HCT116 (cell line): ENCODE results near the gene OPTN. TPM values are rescaled to one million over a fixed set of nuclear protein-coding genes. Genes with fewer than 3 reads are reported as not detected.

Source experiments
- ATAC-seq: fragments of 200-7000 bp; cut with Tn5 transposase; 2 replicates; pipeline ENCODE4 v1.9.1; 2020; ENCODE audit warnings: mild to moderate bottlenecking, moderate library complexity
- BruUV-seq: library from RNA; stranded (reverse); fragments of 400-500 nt; replicated peaks from 2 replicates; lab custom pipeline; 2021; lab: Mats Ljungman, UMichigan
- CTCF ChIA-PET: fragments of 300-600 bp; sonication (Branson Sonifier 250); formaldehyde crosslinking; loops from one replicate; lab custom pipeline; 2021; ENCODE audit warnings: antibody characterized with exemption; lab: Charles Lee
- POLR2A ChIA-PET: fragments of 300-600, 350-600 bp; sonication (Branson Sonifier 250); formaldehyde crosslinking; loops from one replicate; lab custom pipeline; 2021; ENCODE audit warnings: antibody characterized with exemption; lab: Charles Lee
- RAD21 ChIA-PET, 2 experiments: fragments of 300-600 bp; sonication (Branson Sonifier 250); formaldehyde crosslinking; loops; one replicate each; lab custom pipeline; 2023; ENCODE audit warnings: low total read pairs in 2 of 2; ENCODE audit not compliant: uncharacterized antibody in 2 of 2, unreplicated experiment in 2 of 2, low non-redundant PET in 1 of 2; lab: Charles Lee
- DNase-seq: peaks from one replicate; pipeline ENCODE4 v3.0.0-alpha.2; 2010; ENCODE audit warnings: low read depth, low spot score
- H2AFZ ChIP-seq: fragments of 200-600 bp; shearing (Covaris generic), sonication (generic); 2 replicates; pipeline ENCODE4 v1.6.1; 2017; ENCODE audit warnings: low read depth, mixed run types, mixed read lengths, antibody characterized with exemption, low read length; ENCODE audit not compliant: poor library complexity, severe bottlenecking
- H3K27ac ChIP-seq: 2 replicates; pipeline ENCODE4 v1.5.1; 2012; ENCODE audit warnings: low read depth, low read length
- H3K27me3 ChIP-seq: fragments of 200-600 bp; sonication (generic); 2 replicates; pipeline ENCODE4 v1.6.1; 2016; ENCODE audit warnings: mixed run types, low read length, mixed read lengths; ENCODE audit not compliant: insufficient read depth
- H3K36me3 ChIP-seq, 2 experiments: fragments of 200-500 bp in 1 of 2; fragments of 200-600 bp in 1 of 2; sonication (Bioruptor generic) in 1 of 2; sonication (generic) in 1 of 2; 2 replicates each; pipeline versions ENCODE4 v1.5.1 to v1.6.1; 2014 to 2016; ENCODE audit warnings: low read length in 2 of 2, inconsistent platforms in 1 of 2, mixed read lengths in 1 of 2, mixed run types in 1 of 2; ENCODE audit not compliant: insufficient read depth in 2 of 2, control insufficient read depth in 1 of 2
- H3K4me1 ChIP-seq, 2 experiments: fragments of 200-600 bp in 1 of 2; sonication (generic) in 1 of 2; 2 replicates each; pipeline versions ENCODE4 v1.5.1 to v1.6.1; 2012 to 2017; ENCODE audit warnings: low read length in 2 of 2, inconsistent platforms in 1 of 2, mild to moderate bottlenecking in 1 of 2, mixed read lengths in 1 of 2, mixed run types in 1 of 2, moderate library complexity in 1 of 2; ENCODE audit not compliant: insufficient read depth in 2 of 2, control insufficient read depth in 1 of 2
- H3K4me2 ChIP-seq: fragments of 200-600 bp; sonication (generic); 2 replicates; pipeline ENCODE4 v1.6.1; 2017; ENCODE audit warnings: mixed run types, low read length, mixed read lengths
- H3K4me3 ChIP-seq, 2 experiments: fragments of 200-600 bp in 1 of 2; sonication (generic) in 1 of 2; replicated peaks in 1 of 2; 2 replicates each; pipeline ENCODE4 v1.5.1; 2011 to 2016; ENCODE audit warnings: low read length in 2 of 2, control low read depth in 1 of 2, low read depth in 1 of 2, mild to moderate bottlenecking in 1 of 2, mixed read lengths in 1 of 2, mixed run types in 1 of 2
- H3K79me2 ChIP-seq: fragments of 200-600 bp; sonication (generic); 2 replicates; pipeline ENCODE4 v1.6.1; 2017; ENCODE audit warnings: mild to moderate bottlenecking, mixed run types, low read length, moderate library complexity, mixed read lengths; ENCODE audit not compliant: insufficient read depth
- H3K9ac ChIP-seq: fragments of 200-600 bp; sonication (generic); 2 replicates; pipeline ENCODE4 v1.6.1; 2016; ENCODE audit warnings: low read length, mixed read lengths
- H3K9me2 ChIP-seq: fragments of 200-600 bp; sonication (generic), shearing (Covaris generic); 2 replicates; pipeline ENCODE4 v1.6.1; 2017; ENCODE audit warnings: mixed run types, mild to moderate bottlenecking, moderate library complexity; ENCODE audit not compliant: insufficient read depth
- H3K9me3 ChIP-seq, 2 experiments: fragments of 200-500 bp in 1 of 2; fragments of 200-600 bp in 1 of 2; sonication (Bioruptor generic) in 1 of 2; sonication (generic) in 1 of 2; 2 replicates each; pipeline ENCODE4 v1.6.1; 2014 to 2017; ENCODE audit warnings: low read length in 2 of 2, mixed read lengths in 2 of 2, inconsistent platforms in 1 of 2, low read depth in 1 of 2, mild to moderate bottlenecking in 1 of 2, mixed run types in 1 of 2, moderate library complexity in 1 of 2; ENCODE audit not compliant: control insufficient read depth in 1 of 2, insufficient read depth in 1 of 2
- H4K20me1 ChIP-seq: fragments of 200-600 bp; sonication (generic), shearing (Covaris generic); 2 replicates; pipeline ENCODE4 v1.6.1; 2017; ENCODE audit warnings: mixed run types, mild to moderate bottlenecking, moderate library complexity; ENCODE audit not compliant: insufficient read depth
- CBX3 ChIP-seq: IDR thresholded peaks from 2 replicates; pipeline ENCODE4 v1.6.1; 2012; ENCODE audit warnings: low read depth
- CTCF ChIP-seq, 3 experiments: fragments of 200-600 bp in 1 of 3; sonication (generic) in 1 of 3; IDR thresholded peaks in 2 of 3; conservative IDR thresholded peaks in 1 of 3; 2 replicates each; pipeline ENCODE4 v1.5.1; 2012 to 2017; ENCODE audit warnings: low read depth in 2 of 3, low read length in 2 of 3, antibody characterized with exemption in 1 of 3, borderline replicate concordance in 1 of 3, control low read depth in 1 of 3, mild to moderate bottlenecking in 1 of 3, mixed read lengths in 1 of 3, mixed run types in 1 of 3, moderate library complexity in 1 of 3; ENCODE audit not compliant: insufficient read depth in 1 of 3
- EZH2phosphoT487 ChIP-seq: fragments of 200-600 bp; IDR thresholded peaks from 2 replicates; pipeline ENCODE4 v1.6.1; 2018; ENCODE audit warnings: antibody characterized with exemption, borderline replicate concordance
- FOSL1 ChIP-seq: IDR thresholded peaks from 2 replicates; pipeline ENCODE4 v1.6.1; 2012; ENCODE audit warnings: low read depth
- JUND ChIP-seq: IDR thresholded peaks from 2 replicates; pipeline ENCODE4 v1.6.1; 2012
- POLR2AphosphoS5 ChIP-seq: IDR thresholded peaks from 2 replicates; pipeline ENCODE4 v1.6.1; 2011; ENCODE audit warnings: mild to moderate bottlenecking, low read depth, low read length, moderate library complexity
- SIN3A ChIP-seq: IDR thresholded peaks from 2 replicates; pipeline ENCODE4 v1.6.1; 2012; ENCODE audit warnings: low read depth
- SRF ChIP-seq: IDR thresholded peaks from 2 replicates; pipeline ENCODE4 v1.6.1; 2012; ENCODE audit warnings: low read depth
- TCF7L2 ChIP-seq: IDR thresholded peaks from 2 replicates; pipeline ENCODE4 v1.7.0; 2011; ENCODE audit warnings: borderline replicate concordance, inconsistent platforms; ENCODE audit not compliant: insufficient read depth, insufficient read length; ENCODE audit errors: extremely low read depth
- ZBTB33 ChIP-seq: IDR thresholded peaks from 2 replicates; pipeline ENCODE4 v1.6.1; 2011; ENCODE audit warnings: mild to moderate bottlenecking, low read length, moderate library complexity; ENCODE audit not compliant: insufficient replicate concordance; ENCODE audit errors: extremely low read depth
- ZFX ChIP-seq: fragments of 450-650 bp; IDR thresholded peaks from 2 replicates; pipeline ENCODE4 v1.6.1; 2017
- intact Hi-C: fragments of 100-400 bp; cut with micrococcal nuclease; formaldehyde crosslinking; loops from 2 replicates; pipeline ENCODE4 v1.10.0; 2022
- total RNA-seq: library from RNA; stranded (reverse); gene quantifications from one replicate; pipeline ENCODE4 v1.2.1, GENCODE V29; 2021; ENCODE audit not compliant: unreplicated experiment
- TF ChIP-seq, protein P1 (sequence below): IDR thresholded peaks from 2 replicates; pipeline ENCODE4 v1.6.1; 2012
- TF ChIP-seq, protein P2 (sequence below): IDR thresholded peaks from 2 replicates; pipeline ENCODE4 v1.6.1; 2012; ENCODE audit warnings: low read depth
- TF ChIP-seq, protein P3 (sequence below): IDR thresholded peaks from 2 replicates; pipeline ENCODE4 v1.6.1; 2012

Gene OPTN
- total RNA-seq, 1 experiment from 2014 or later: 17.0 TPM

DNA sequence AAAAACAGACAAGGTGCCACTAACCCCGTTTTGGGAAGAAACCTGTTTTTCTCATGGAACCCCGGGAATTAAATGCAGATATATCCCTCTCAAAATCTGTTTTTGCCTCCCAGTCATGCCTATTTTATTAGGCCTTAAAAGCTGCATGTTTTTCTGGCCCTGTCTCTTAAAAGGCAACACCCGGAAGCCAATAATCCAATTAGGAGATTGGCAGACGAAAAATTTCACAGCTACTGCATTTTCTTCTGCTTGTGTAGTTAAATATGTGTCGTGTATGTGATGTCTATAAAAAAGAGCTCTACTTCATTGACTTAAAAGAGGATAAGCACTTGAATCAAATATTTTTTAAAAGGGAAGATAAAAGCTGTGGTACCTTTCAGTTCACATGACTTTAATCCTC lies 31.9 kb upstream of the OPTN start:
- POLR2A ChIA-PET: no interaction called here
- Histone ChIP-seq H3K9me2 (no peaks in the 10 kb centered on the region), H3K9ac (no peak overlapping the region), H3K4me2 (no peak overlapping the region), H3K4me1 (no peaks in the 10 kb centered on the region), H3K9me3 (no peaks in the 10 kb centered on the region), H3K36me3 (no peaks in the 10 kb centered on the region)
- no TSS peak for BruUV-seq
- intact Hi-C loops: no loop called here
- no peak for DNase-seq
- no peak for ATAC-seq
- CTCF ChIA-PET: no interaction called here
- no peak for TF ChIP-seq EZH2phosphoT487
- TF ChIP-seq, protein P1, sequence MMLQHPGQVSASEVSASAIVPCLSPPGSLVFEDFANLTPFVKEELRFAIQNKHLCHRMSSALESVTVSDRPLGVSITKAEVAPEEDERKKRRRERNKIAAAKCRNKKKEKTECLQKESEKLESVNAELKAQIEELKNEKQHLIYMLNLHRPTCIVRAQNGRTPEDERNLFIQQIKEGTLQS: no peak
- no peak for TF ChIP-seq POLR2AphosphoS5
- TF ChIP-seq JUND: no peak
- TF ChIP-seq, protein P2, sequence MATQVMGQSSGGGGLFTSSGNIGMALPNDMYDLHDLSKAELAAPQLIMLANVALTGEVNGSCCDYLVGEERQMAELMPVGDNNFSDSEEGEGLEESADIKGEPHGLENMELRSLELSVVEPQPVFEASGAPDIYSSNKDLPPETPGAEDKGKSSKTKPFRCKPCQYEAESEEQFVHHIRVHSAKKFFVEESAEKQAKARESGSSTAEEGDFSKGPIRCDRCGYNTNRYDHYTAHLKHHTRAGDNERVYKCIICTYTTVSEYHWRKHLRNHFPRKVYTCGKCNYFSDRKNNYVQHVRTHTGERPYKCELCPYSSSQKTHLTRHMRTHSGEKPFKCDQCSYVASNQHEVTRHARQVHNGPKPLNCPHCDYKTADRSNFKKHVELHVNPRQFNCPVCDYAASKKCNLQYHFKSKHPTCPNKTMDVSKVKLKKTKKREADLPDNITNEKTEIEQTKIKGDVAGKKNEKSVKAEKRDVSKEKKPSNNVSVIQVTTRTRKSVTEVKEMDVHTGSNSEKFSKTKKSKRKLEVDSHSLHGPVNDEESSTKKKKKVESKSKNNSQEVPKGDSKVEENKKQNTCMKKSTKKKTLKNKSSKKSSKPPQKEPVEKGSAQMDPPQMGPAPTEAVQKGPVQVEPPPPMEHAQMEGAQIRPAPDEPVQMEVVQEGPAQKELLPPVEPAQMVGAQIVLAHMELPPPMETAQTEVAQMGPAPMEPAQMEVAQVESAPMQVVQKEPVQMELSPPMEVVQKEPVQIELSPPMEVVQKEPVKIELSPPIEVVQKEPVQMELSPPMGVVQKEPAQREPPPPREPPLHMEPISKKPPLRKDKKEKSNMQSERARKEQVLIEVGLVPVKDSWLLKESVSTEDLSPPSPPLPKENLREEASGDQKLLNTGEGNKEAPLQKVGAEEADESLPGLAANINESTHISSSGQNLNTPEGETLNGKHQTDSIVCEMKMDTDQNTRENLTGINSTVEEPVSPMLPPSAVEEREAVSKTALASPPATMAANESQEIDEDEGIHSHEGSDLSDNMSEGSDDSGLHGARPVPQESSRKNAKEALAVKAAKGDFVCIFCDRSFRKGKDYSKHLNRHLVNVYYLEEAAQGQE: no peak
- no peak for TF ChIP-seq TCF7L2
- no peak for TF ChIP-seq CTCF (IDR thresholded peaks at IDR 0.05 in 2 of 3, conservative IDR thresholded peaks at IDR 0.05 in 1 of 3; ENCODE audit: borderline replicate concordance in 1 of 3, insufficient read depth in 1 of 3, low read depth in 2 of 3, low read length in 2 of 3)
- no peak for TF ChIP-seq CBX3
- TF ChIP-seq FOSL1: no peak
- TF ChIP-seq SIN3A: no peak
- TF ChIP-seq ZBTB33: no peak
- TF ChIP-seq SRF: no peak
- TF ChIP-seq, protein P3, sequence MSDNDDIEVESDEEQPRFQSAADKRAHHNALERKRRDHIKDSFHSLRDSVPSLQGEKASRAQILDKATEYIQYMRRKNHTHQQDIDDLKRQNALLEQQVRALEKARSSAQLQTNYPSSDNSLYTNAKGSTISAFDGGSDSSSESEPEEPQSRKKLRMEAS: no peak
- no peak for TF ChIP-seq ZFX
- TF ChIP-seq, all 23 proteins: peak for 0
- no peaks in the 10 kb centered on the region for H4K20me1 ChIP-seq
- H3K4me3 ChIP-seq: no peak overlapping the region
- no peaks in the 10 kb centered on the region for H3K79me2 ChIP-seq
- RAD21 ChIA-PET: no interaction called here
- no peak overlapping the region for H3K27ac ChIP-seq
- no peak overlapping the region for H2AFZ ChIP-seq
- no peaks in the 10 kb centered on the region for H3K27me3 ChIP-seq
